GM12891 (cell line): ENCODE data around the gene POMC.

Experiments
- DNase-seq: peaks from one replicate; pipeline ENCODE4 v3.0.0; 2011; ENCODE audit warnings: low spot score; ENCODE audit not compliant: insufficient read length
- FAIRE-seq: peaks from 2 replicates; lab custom pipeline; 2011; peaks lifted over from hg19 to GRCh38; lab: Jason Lieb, UNC
- PAX5 ChIP-seq: IDR thresholded peaks from 2 replicates; pipeline ENCODE4 v1.6.1; 2011; ENCODE audit warnings: low read length, moderate library complexity, mild to moderate bottlenecking; ENCODE audit not compliant: insufficient read depth, severe bottlenecking
- POLR2A ChIP-seq: IDR thresholded peaks from 2 replicates; pipeline ENCODE4 v1.6.1; 2011; ENCODE audit warnings: low read depth, low read length, control low read depth
- POLR2AphosphoS5 ChIP-seq: IDR thresholded peaks from 2 replicates; pipeline ENCODE4 v1.6.1; 2011; ENCODE audit warnings: low read depth, low read length, control low read depth
- POU2F2 ChIP-seq: IDR thresholded peaks from 2 replicates; pipeline ENCODE4 v1.6.1; 2011; ENCODE audit warnings: low read depth, mild to moderate bottlenecking, control low read depth, low read length, moderate library complexity
- SPI1 ChIP-seq: IDR thresholded peaks from 2 replicates; pipeline ENCODE4 v1.6.1; 2011; ENCODE audit warnings: low read depth, low read length, control low read depth
- TAF1 ChIP-seq: IDR thresholded peaks from 2 replicates; pipeline ENCODE4 v1.6.1; 2011; ENCODE audit warnings: low read depth, low read length, control low read depth

The POMC gene

DNA sequence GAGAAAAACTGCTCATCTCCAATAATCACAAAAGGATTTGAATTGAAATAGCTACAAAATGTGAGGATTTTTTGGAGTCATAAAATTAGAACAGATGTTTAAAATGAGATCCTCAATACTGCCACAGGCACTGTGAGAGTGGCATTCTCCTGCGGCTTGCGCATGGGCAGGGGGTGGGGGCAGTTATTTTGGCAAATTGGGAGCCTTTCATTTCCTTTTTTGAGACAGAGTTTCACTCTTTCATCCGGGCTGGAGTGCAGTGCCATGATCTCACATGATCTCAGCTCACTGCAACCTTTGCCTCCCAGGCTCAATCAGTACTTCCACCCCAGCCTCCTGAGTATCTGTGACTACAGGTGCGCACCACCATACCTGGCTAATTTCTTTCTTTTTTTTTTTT, 42.4 kb downstream of the POMC start:
- DNase-seq (no peak), FAIRE-seq (no peak)
- no peak for TF ChIP-seq POLR2AphosphoS5
- TF ChIP-seq SPI1 = no peak
- no peak for TF ChIP-seq POLR2A
- no peak for TF ChIP-seq POU2F2
- no peak for TF ChIP-seq PAX5
- no peak for TF ChIP-seq TAF1

DNA sequence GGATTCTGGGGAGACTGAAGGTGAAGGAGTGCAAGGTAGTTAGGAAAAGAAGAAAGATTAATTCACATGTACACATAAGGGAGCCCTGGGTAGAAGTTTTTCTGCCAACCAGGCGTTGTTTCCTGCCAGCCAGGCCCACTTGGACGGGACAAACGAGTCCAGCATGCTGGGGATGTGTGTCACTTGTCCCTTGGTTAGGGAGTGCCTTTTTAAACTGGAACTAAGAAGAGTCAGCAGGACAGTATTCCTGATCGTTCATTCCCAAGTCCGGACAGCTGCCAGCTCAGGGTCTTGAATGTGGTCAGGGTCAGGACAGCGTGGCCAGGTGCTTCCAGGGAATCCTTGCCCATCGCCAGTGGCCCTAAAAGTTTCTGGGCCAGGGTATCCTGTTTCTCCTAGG, 43.2 kb downstream of the POMC start:
- no peak for FAIRE-seq
- TF ChIP-seq POLR2A = no peak
- no peak for TF ChIP-seq POU2F2
- TF ChIP-seq TAF1 = no peak
- TF ChIP-seq PAX5 = no peak
- no peak for TF ChIP-seq SPI1
- TF ChIP-seq POLR2AphosphoS5 = no peak
- DNase-seq = no peak

DNA sequence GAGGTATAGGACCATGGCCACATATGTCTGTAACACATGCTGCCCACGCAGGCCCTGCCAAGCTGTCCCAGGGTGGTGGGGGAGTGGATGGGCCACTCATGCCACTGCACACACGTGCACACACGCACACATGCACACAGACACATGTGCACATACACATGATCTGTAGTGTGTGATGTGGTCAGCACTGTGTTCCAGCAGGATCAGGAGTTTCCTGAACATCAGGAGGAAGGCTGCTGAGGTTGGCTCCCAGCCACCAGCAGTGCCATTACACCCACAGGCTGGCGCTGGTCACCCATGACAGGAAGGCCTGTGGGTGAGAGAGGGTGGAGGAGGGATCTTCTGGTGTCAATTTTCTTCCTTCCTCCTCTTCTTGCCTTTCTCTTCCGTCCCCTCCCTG, 44.7 kb downstream of the POMC start:
- TF ChIP-seq PAX5 = no peak
- no peak for TF ChIP-seq POU2F2
- TF ChIP-seq POLR2A = no peak
- no peak for TF ChIP-seq SPI1
- TF ChIP-seq POLR2AphosphoS5 = no peak
- no peak for TF ChIP-seq TAF1
- FAIRE-seq (peak; percentile 51), DNase-seq (no peak)

DNA sequence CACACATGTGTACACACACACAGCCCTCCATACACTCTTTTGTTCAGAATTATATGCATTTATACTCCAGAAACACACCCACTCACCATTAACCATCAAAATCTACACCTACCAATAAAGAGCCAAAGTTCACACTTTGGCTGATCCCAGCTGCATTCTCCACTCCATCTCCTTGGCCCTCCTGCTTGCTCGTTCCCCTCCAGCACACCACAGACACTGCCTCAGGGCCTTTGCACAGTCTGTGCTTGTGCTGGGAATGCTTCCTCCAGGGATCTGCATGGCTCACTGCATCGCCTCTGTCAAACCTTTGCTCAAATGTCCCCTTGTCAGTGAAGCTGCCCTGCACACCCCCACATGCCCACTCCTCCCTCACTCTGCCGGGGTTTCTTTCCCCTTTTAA, 46.0 kb downstream of the POMC start:
- FAIRE-seq = no peak
- no peak for TF ChIP-seq POU2F2
- no peak for TF ChIP-seq SPI1
- no peak for TF ChIP-seq POLR2A
- DNase-seq = no peak

- DNase-seq = no peak
- no peak for FAIRE-seq
- no peak for TF ChIP-seq POLR2AphosphoS5
- no peak for TF ChIP-seq POU2F2
- no peak for TF ChIP-seq PAX5
These were observed 49.1 kb downstream of the POMC start for GRCh38 chr2:25119263-25119662.

DNA sequence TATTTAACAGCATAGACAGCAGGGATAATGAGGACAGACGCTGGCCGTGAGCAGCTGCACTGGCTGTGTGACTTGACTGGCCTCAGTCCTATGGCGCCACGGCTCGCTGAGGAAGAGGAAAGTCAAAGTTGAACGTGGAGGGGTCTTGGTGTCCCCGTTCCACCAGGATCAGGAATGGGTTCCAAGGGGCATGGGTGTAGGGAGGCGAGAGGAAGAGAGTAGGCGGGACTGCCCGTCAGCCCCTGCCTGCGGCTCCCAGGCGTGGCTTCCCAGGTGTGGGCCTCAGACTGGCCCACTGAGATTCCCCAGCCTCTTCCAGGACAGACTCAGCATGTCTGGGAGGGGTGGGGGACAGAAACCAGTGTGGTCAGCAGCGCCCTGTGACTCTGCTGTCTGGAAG, 51.4 kb downstream of the POMC start:
- no peak for FAIRE-seq
- TF ChIP-seq PAX5 = no peak
- no peak for TF ChIP-seq SPI1
- no peak for TF ChIP-seq POU2F2
- no peak for TF ChIP-seq POLR2A
- TF ChIP-seq POLR2AphosphoS5 = no peak
- TF ChIP-seq TAF1 = no peak
- no peak for DNase-seq

DNA sequence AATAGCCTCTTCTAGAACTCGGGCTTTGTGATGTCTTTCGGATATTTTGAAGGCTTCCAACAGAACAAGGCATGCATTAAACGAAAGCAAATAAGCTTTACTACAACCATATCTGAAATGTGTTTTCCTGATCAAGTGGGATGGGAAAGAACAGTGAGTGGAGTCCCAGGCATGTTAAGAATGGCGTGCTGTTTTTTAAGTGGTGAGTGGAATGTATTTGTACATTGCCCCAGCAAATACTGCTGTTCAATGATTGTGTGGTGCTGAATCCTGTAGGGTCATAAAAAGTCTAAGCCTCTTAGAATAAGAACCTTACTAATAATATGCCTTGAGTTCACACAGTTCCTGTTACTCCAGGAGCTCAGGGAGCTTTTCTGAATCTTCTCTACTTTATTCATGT, 52.5 kb downstream of the POMC start:
- TF ChIP-seq SPI1 (no peak), TAF1 (no peak), POLR2AphosphoS5 (no peak), PAX5 (no peak), POU2F2 (no peak), POLR2A (no peak)
- DNase-seq (no peak), FAIRE-seq (no peak)

DNA sequence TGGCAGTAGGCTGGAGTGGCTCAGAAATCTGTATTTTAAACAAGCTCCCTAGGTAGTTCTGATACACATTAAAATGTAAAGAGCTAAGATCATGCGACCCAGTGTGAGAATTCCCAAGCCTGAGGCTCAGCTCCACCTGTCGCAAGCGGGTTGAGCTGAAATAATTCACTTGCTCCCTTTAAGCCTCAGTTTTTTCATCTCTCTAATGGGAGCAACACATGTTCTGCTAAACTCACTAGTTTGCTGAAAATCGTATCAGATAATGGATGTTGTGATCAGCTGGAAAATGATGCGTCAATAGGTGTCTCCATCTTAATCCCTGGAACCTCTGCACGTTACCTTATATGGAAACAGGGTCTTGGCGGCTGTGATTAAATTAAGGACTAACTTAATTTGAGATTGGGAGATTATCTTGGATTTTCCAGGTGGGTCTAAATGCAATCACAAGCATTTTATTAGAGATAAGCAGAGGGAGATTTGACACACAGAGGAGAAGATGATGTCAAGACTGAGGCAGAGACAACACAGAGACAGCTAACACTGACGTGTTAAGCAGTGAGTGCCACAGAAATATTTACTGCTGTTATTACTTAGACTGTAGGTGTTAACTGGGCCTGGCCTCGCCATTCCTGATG, 53.0 kb downstream of the POMC start:
- DNase-seq (no peak), FAIRE-seq (no peak)
- TF ChIP-seq POU2F2 = no peak

GRCh38 chr2:25112113-25112512, 56.3 kb downstream of the POMC start:
- FAIRE-seq (no peak), DNase-seq (no peak)
- TF ChIP-seq POLR2AphosphoS5 (no peak), POU2F2 (no peak)
